ENCODE data around the gene LURAP1L.

DNA sequence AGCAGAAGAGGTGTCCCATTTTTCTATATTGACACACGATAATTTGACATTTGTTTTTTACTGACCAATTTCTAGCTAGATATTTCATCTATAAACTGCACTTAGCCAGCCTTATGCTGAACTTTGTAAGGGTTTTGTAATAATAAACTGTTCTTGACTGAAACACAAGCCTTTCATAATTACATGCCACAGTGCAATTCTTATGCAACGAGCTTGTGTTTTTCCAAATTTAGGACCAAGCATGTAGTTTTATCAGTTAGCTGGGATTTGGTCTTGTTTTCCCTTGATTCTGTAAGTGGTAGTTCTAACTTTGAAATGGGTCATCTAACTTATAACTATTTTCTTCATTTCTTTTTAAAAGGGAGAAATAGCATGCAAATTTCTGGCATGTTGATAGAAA, 1.3 kb upstream of the LURAP1L start:
- TF ChIP-seq POLR2A (IDR thresholded peaks at IDR 0.05) (no peak), EP300 (IDR thresholded peaks at IDR 0.05) (no peak)
- TF ChIP-seq, protein P1, sequence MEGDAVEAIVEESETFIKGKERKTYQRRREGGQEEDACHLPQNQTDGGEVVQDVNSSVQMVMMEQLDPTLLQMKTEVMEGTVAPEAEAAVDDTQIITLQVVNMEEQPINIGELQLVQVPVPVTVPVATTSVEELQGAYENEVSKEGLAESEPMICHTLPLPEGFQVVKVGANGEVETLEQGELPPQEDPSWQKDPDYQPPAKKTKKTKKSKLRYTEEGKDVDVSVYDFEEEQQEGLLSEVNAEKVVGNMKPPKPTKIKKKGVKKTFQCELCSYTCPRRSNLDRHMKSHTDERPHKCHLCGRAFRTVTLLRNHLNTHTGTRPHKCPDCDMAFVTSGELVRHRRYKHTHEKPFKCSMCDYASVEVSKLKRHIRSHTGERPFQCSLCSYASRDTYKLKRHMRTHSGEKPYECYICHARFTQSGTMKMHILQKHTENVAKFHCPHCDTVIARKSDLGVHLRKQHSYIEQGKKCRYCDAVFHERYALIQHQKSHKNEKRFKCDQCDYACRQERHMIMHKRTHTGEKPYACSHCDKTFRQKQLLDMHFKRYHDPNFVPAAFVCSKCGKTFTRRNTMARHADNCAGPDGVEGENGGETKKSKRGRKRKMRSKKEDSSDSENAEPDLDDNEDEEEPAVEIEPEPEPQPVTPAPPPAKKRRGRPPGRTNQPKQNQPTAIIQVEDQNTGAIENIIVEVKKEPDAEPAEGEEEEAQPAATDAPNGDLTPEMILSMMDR (IDR thresholded peaks at IDR 0.05): no peak

Data from tibial nerve (tissue), 4 donors.